Central memory CD4-positive, alpha-beta T cell (primary cell): Measurements from ENCODE around the gene CREG1.

Experiments used
- DNase-seq: peaks from one replicate; pipeline ENCODE4 v3.0.0; 2022

Gene CREG1

DNA sequence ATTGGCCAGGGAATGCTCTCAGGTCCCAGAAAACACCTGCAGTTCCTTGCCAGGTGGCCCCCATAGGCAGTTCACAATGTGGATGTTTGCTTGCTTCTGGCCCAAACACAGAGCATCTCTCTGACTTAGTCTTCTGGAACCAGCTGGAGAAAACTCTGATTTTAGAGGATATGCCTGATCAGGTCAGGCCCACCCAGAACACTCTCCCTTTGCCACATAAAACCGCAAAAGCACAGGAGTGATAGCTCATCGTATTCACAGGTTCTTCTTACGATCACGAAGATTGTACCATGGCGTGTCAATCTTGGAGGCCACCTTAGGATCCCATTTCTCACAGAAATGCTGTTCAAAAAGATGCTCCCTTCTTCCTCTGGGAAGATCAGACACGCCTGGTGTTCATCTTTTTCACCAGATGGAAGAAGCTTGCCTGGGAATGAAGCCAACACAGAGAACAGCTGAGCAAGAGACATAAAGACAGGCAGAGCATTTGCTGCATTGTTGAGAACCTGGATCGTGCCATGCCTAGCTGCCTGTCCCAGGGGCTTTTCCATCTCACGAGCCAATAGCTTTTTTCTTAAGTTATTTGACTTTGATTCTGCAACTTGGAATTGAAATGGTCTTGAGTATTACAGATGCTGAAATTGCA, 23.6 kb downstream of the CREG1 start:
- no peak for DNase-seq

DNA sequence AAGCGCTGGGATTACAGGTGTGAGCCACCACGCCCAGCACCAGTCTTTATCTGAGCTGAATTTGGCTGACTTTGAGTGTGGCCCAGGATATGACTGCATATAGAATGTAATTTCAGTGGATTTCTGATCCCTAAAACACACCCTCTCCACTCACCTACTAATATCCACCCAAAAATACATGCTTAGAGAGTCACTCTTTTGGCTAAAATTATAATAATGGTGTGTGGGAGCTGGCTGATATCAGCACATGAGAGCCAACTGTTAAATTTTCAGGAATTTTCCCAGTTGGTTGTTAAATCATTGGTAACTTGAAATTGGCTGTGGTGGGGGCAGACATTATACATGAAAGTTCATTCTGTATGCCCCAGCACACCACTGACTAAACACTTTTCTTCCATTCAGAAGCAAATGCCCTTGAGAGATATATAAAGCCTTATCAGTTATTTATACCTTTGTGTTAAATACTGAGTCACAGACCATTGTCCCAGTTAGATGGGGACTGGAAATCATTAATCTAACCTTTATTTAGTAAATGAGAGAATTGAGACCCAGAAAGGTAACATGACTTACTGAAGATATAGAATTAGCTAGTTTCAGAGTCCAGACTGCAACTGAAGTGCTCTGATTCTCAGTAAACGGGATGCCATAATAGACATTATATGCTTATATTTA, 25.4 kb downstream of the CREG1 start:
- no peak for DNase-seq

- DNase-seq: no peak
Observed at GRCh38 chr1:167526667-167527383, 26.7 kb downstream of the CREG1 start.

- DNase-seq: no peak
Observed at GRCh38 chr1:167524651-167525050, 28.9 kb downstream of the CREG1 start.

DNA sequence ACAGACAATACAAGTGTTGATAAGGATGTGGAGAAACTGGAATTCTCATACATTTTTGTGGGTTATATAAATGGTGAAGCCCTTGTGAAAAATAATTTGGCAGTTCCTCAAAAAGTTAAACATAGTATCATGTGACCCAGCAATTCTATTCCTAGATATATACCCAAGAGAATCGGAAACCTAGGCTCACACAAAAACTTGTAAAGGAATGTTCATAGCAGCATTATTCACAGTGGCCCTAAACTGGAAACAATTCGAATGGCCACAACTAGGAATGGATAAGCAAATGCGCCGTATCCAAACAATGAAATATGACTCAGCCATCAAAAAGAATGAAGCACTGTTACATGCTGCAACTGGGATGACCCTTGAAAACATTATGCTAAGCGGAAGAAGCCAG, 31.3 kb downstream of the CREG1 start:
- DNase-seq: no peak

GRCh38 chr1:167520711-167521206, 32.8 kb downstream of the CREG1 start:
- DNase-seq: no peak

GRCh38 chr1:167518331-167518700, 35.2 kb downstream of the CREG1 start, which contains the start of gene CD247:
Gene CD247 (minus strand): TSS chr1:167518529. CDS start chr1:167518465, 64 bp downstream.
- DNase-seq: peak; percentile 83

DNA sequence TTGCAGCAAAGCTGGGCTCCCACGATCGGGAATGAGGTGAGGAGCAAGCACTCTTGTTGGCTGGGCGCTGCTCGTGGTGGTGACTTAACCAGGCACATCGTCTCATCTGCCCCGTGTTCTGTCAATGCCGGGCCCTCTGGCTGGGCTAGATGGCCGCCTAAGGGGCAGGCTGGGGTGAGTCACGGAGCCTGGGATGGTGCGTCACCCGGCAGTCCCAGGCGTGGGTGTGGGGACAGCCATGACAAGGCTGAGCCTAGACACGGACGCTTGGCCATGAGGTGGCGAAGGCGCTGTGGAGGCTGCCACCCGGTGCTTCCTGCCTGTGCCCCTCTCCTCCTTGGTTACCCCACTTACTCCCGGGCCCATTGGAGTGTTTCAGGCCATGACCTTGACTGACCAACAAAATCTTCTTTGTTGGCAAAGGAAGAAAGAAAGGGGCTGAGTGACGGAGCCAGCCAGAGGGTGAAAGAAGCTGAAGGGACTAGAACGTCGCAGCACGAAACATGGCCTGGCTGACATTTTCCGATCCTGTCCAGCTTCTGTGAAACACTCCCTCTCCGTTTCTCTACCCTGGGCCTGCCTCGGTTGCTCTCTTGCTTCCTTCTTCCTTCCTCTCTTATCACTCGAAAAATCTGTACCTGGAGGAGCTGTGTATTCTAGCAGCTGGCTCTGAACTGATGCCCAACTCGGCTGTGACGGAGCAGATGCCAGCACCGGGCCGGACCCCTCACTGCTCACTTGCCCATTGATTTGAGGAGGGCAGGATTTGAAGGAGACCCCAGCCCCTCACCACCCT, 35.8 kb downstream of the CREG1 start:
- DNase-seq: peak; percentile 76

DNA sequence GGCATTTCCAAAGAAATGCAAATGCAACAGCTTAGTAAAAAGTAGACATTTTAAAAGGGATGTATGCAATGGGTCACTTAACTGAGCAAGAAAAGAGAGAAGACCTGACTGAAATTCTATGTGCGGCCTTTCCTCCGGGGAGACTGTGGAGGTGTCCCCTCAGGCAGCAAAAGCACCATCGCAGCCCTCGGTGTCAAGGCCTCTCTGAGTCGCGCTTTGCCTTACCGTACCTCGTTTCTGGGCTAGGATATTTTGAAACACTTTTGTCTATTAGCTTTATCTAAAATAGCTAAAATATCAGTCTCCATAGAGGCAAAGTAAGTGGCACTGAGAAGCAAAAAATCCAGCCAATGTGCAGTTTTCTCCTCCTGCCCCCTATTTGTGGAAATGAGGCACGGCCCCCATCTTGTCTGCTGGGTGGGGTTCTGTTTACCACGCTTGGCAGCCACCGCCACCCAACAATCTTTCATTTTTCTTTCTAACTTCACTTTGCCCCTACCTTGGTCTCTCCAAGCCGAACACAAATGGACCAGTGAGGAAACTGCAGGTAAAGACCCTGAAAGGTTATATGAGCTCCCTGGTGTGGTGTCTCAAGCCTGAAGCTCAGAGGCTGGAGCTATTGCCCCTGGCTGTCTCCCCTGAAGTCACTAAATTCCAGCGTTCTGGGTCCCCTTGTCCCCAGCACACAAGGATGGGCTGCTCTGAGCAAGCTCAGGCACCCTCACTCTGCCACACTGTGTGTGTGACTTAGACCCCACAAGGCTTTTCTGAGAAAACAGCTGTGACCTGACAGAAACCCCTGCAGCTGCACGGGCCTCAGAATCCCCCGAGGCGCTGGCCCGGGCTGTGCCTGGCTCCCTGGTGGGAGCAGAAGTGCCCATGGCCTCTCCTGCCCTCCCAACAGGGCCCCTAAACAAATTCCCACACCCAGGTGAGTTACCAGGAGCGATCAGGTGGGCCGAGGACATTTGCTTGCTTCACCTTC, 36.9 kb downstream of the CREG1 start:
- peak; percentile 53 for DNase-seq

DNA sequence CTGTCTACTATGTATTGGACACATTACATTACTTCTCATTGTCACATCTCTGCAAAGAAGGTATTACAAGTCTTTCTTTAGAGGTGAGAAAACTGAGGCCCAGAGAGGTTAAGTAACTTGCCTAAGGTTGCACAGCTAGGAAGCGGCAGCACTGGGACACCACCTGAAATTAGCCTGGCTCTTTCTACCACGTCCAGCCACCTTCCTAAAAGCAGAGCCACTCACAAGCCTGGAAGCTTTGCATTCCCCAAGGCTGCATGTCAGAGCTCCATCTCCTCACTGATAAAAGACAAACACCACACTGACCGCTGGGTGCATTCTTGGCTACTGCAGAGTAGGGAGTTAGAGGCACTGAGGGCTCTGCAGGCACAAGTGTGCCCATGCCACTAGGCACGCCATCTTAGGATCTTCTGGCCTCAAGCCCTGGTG, 37.7 kb downstream of the CREG1 start:
- no peak for DNase-seq

DNA sequence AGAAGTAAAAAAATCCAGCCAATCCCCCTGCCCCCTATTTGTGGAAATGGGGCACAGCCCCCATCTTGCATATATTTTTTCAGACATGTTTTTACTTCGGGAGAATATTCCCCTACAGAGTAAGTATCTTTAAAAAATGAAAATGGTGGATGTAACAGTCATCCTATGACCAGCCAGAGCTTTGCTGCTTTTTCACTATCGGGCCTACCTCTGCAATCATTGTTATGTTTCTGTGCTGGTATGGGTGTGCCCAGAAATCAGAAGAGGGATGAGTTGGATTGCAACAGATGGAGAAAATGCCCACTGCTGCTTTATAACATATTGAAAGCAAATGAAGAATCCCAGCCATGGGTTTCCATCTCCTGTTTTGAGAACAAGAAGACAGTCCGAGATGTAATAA, 38.1 kb downstream of the CREG1 start:
- no peak for DNase-seq

DNA sequence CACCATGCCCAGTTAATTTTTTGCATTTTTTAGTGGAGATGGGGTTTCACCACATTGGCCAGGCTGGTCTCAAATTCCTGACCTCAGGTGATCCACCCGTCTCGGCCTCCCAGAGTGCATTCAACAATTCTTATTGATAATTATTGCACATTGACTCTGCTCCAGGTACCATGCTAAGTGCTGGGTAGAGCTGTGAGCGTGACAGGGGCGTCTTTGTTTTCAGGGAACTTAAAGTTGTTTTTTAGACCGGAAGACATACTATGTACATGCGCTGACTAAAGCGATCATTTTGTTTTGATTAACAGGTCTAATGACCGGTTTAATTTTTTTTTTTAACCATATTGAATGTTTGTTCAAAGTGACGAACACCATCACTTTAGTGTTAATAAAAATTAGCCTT, 39.3 kb downstream of the CREG1 start:
- DNase-seq: peak; percentile 29

- DNase-seq: no peak
Observed at GRCh38 chr1:167512046-167512654, 41.4 kb downstream of the CREG1 start.

- no peak for DNase-seq
Observed at GRCh38 chr1:167511374-167511986, 42.1 kb downstream of the CREG1 start.

GRCh38 chr1:167510881-167511280, 42.7 kb downstream of the CREG1 start:
- no peak for DNase-seq

DNA sequence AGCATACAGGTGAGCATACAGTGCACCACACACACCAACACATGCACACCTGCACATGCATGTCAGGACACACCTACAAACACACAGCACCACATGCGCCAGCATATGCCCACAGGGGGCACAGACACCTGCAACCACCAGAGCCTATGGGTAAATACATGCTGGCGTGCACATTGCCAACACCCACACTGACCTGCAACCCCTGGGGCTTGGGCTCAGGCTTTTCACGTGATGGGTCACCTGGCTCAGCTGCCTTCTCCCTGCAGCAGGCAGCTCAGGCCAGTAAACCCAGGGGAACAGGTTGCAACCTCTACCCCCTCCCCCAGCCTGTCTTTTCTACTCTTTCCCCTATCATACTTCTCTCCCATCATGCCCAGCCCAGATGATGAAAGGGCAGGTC, 43.3 kb downstream of the CREG1 start:
- DNase-seq: no peak

DNA sequence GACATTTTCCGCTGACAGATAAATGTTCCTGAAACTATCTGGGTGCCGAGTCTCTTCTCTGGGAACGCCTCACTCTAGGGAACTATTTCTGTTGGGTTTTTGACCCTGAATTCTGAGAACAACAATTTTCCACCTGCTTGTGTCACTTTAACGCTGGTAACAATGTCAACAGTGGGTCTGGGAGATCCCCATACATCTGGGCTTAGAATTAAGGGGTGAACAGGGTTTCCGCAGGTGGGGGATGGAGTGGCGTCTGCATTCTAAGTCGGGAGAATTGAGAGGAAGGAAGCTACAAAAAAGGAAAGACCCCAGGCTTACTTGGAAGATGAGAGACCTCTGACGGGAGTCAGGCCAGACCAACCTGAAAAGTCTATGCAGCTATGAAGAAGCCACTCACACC, 44.0 kb downstream of the CREG1 start:
- DNase-seq: peak; percentile 36

GRCh38 chr1:167507719-167508118, 45.8 kb downstream of the CREG1 start:
- no peak for DNase-seq

- DNase-seq: no peak
Observed at GRCh38 chr1:167504467-167504827, 49.1 kb downstream of the CREG1 start.

DNA sequence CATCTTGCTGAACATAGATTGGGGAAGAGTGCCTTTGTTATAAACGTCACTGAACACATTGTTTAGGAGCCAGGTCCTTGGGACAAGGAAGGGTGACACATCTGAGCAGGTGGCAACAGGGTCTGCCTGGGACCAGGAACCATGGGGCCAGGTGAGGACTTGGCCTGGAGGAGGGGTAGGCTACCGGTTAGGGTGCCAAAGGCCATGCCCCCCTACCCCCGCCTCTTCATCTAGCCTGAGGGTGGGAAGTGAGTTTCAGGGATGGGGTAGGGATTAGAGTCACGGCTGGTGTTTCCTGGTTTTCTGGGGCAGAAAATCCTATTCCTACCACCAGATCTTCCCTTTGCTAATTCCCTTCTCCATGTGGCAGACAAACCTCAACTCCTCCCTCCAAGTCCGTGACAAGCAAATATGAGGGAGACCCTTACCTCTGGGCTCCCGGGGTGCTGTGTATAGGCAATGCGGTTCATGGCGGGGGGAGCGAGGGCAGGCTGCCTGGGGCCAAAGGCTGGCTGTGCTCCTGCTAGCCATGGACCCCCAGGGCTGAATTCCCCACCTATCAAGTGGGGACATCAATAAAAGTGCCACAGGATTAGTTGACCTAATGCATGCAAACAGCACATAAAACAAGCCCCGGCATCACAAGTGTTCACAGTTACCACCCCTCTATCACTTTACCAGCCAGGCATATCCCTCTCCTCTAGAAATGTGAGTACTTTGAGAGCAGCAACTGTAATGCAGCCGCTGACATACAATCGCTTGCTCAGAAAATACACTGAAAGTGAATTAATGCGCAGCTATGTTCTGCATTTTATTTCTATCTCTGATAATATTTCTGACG, 49.7 kb downstream of the CREG1 start:
- no peak for DNase-seq
